Keratinocyte (primary cell): ENCODE data around the gene DNAAF8. TPM values are rescaled to one million over a fixed set of nuclear protein-coding genes. Genes with fewer than 3 reads are reported as not detected.

Experiments used
- DNase-seq: peaks from one replicate; pipeline ENCODE4 v3.0.0-alpha.2; 2011; ENCODE audit warnings: low read depth, missing footprints, low spot score
- FAIRE-seq: peaks from 2 replicates; lab custom pipeline; 2011; peaks lifted over from hg19 to GRCh38; lab: Jason Lieb, UNC
- H2AFZ ChIP-seq: 2 replicates; pipeline ENCODE4 v1.6.0; 2012; ENCODE audit warnings: low read length, control low read depth, inconsistent platforms; ENCODE audit not compliant: control insufficient read depth
- H3K27ac ChIP-seq: 2 replicates; pipeline ENCODE4 v1.5.1; 2011; ENCODE audit warnings: low read length; ENCODE audit not compliant: control insufficient read depth, insufficient read depth
- H3K27me3 ChIP-seq: 3 replicates; pipeline ENCODE4 v1.6.0; 2011; ENCODE audit warnings: low read length; ENCODE audit not compliant: control insufficient read depth, insufficient read depth; ENCODE audit errors: extremely low read depth
- H3K36me3 ChIP-seq, 2 experiments: 2 replicates in 1 of 2; 3 replicates in 1 of 2; pipeline ENCODE4 v1.5.1; 2011; ENCODE audit warnings: low read length in 2 of 2, mild to moderate bottlenecking in 1 of 2; ENCODE audit not compliant: control insufficient read depth in 2 of 2, insufficient read depth in 2 of 2; ENCODE audit errors: extremely low read depth in 1 of 2
- H3K4me1 ChIP-seq: 3 replicates; pipeline ENCODE4 v1.5.1; 2011; ENCODE audit warnings: low read length; ENCODE audit not compliant: control insufficient read depth, insufficient read depth; ENCODE audit errors: extremely low read depth
- H3K4me2 ChIP-seq: 3 replicates; pipeline ENCODE4 v1.6.0; 2011; ENCODE audit warnings: low read depth, low read length; ENCODE audit not compliant: control insufficient read depth, insufficient read depth; ENCODE audit errors: extremely low read depth
- H3K4me3 ChIP-seq, 3 experiments: fragments of 200-600 bp in 1 of 3; sonication (generic) in 1 of 3; 2 replicates in 2 of 3; 3 replicates in 1 of 3; pipeline ENCODE4 v1.5.1; 2011 to 2016; ENCODE audit warnings: low read length in 3 of 3, mild to moderate bottlenecking in 3 of 3, control low read depth in 2 of 3, inconsistent platforms in 1 of 3, low read depth in 1 of 3, mixed read lengths in 1 of 3, mixed run types in 1 of 3, moderate library complexity in 1 of 3; ENCODE audit not compliant: control insufficient read depth in 2 of 3, insufficient read depth in 2 of 3; ENCODE audit errors: extremely low read depth in 1 of 3
- H3K79me2 ChIP-seq: 2 replicates; pipeline ENCODE4 v1.6.0; 2012; ENCODE audit warnings: low read length; ENCODE audit not compliant: control insufficient read depth, insufficient read depth
- H3K9ac ChIP-seq: 3 replicates; pipeline ENCODE4 v1.6.0; 2011; ENCODE audit warnings: low read length; ENCODE audit not compliant: control insufficient read depth, insufficient read depth; ENCODE audit errors: extremely low read depth
- H3K9me1 ChIP-seq: 3 replicates; pipeline ENCODE4 v1.6.0; 2011; ENCODE audit warnings: low read length; ENCODE audit not compliant: control insufficient read depth, insufficient read depth; ENCODE audit errors: extremely low read depth
- H3K9me3 ChIP-seq: 2 replicates; pipeline ENCODE4 v1.5.1; 2012; ENCODE audit warnings: low read depth, low read length; ENCODE audit not compliant: control insufficient read depth
- H4K20me1 ChIP-seq: 3 replicates; pipeline ENCODE4 v1.6.0; 2011; ENCODE audit warnings: low read length; ENCODE audit not compliant: control insufficient read depth, insufficient read depth; ENCODE audit errors: extremely low read depth
- CTCF ChIP-seq, 3 experiments: IDR thresholded peaks in 1 of 3; conservative IDR thresholded peaks in 1 of 3; optimal IDR thresholded peaks in 1 of 3; 2 replicates in 2 of 3; 3 replicates in 1 of 3; pipeline versions ENCODE3 to v1.5.1; 2011; ENCODE audit warnings: low read length in 3 of 3, mild to moderate bottlenecking in 3 of 3, moderate library complexity in 2 of 3, control low read depth in 1 of 3, inconsistent platforms in 1 of 3; ENCODE audit not compliant: insufficient read depth in 2 of 3; ENCODE audit errors: extremely low read depth in 1 of 3
- EZH2 ChIP-seq: IDR thresholded peaks from one replicate; pipeline ENCODE4 v1.6.1; 2012; ENCODE audit warnings: inconsistent platforms, mild to moderate bottlenecking, low read length, moderate library complexity
- dilution Hi-C: fragments of 300-500 bp; cut with MboI; formaldehyde crosslinking; loops from one replicate; pipeline ENCODE4 v1.7.0; 2020; ENCODE audit warnings: low sequenced_read_pairs; ENCODE audit not compliant: extremely low pct_ligation_motif_present
- polyA plus RNA-seq, 5 experiments: library from polyadenylated mRNA; depleted of rRNA in 3 of 5; stranded (reverse) in 3 of 5; stranded (forward) in 1 of 5; unstranded in 1 of 5; fragments of >200 nt; gene quantifications; 1 replicate in 1 of 5; 2 replicates in 3 of 5; 3 replicates in 1 of 5; pipeline versions ENCODE4 v1.2.1 to v1.2.3, GENCODE V29; 2011 to 2012; ENCODE audit warnings: missing spikeins in 2 of 5, low read depth in 1 of 5, low replicate concordance in 1 of 5

DNAAF8 gene
- polyA plus RNA-seq, 1 donor (not counting 4 experiments of a cell fraction or from before 2014, with no cell fraction given), result 0.26 TPM

- TF ChIP-seq EZH2, result no peak
- no peak for TF ChIP-seq CTCF (optimal IDR thresholded peaks at IDR 0.05 in 1 of 3, IDR thresholded peaks at IDR 0.05 in 1 of 3, conservative IDR thresholded peaks at IDR 0.05 in 1 of 3; ENCODE audit: extremely low read depth in 1 of 3, insufficient read depth in 2 of 3, low read length in 3 of 3)
- Histone ChIP-seq H3K9me3 (no peaks in the 10 kb centered on the region), H3K27ac (no peak overlapping the region), H4K20me1 (no peaks in the 10 kb centered on the region), H3K79me2 (no peaks in the 10 kb centered on the region), H3K27me3 (no peaks in the 10 kb centered on the region), H3K36me3 (peaks cover 6 to 20% of the 10 kb centered on the region in 2 experiments), H2AFZ (no peak overlapping the region), H3K4me2 (no peak overlapping the region), H3K4me3 (no peak overlapping the region), H3K4me1 (no peaks in the 10 kb centered on the region), H3K9me1 (no peaks in the 10 kb centered on the region), H3K9ac (no peak overlapping the region)
- DNase-seq (no peak), FAIRE-seq (no peak)
- dilution Hi-C loops, result no loop called here
Measured at GRCh38 chr16:4723071-4723767, 11.1 kb upstream of the DNAAF8 start.

GRCh38 chr16:4724661-4725270 is 9.6 kb upstream of the DNAAF8 start:
- peaks cover 16 to 19% of the 10 kb centered on the region in 2 experiments for H3K36me3 ChIP-seq
- no peaks in the 10 kb centered on the region for H3K27me3 ChIP-seq
- no peaks in the 10 kb centered on the region for H4K20me1 ChIP-seq
- H3K4me1 ChIP-seq, result no peaks in the 10 kb centered on the region
- no peak overlapping the region for H3K27ac ChIP-seq
- TF ChIP-seq CTCF (optimal IDR thresholded peaks at IDR 0.05 in 1 of 3, IDR thresholded peaks at IDR 0.05 in 1 of 3, conservative IDR thresholded peaks at IDR 0.05 in 1 of 3; ENCODE audit: extremely low read depth in 1 of 3, insufficient read depth in 2 of 3, low read length in 3 of 3), result no peak
- no peak for TF ChIP-seq EZH2
- FAIRE-seq, result no peak
- no peaks in the 10 kb centered on the region for H3K9me1 ChIP-seq
- H3K4me2 ChIP-seq, result no peak overlapping the region
- H2AFZ ChIP-seq, result no peak overlapping the region
- dilution Hi-C loops, result no loop called here
- DNase-seq, result no peak
- H3K79me2 ChIP-seq, result peaks cover 2% of the 10 kb centered on the region
- H3K9me3 ChIP-seq, result no peaks in the 10 kb centered on the region
- no peak overlapping the region for H3K9ac ChIP-seq
- no peak overlapping the region for H3K4me3 ChIP-seq
